HepG2 (cell line): ENCODE results near the gene ZBED3. TPM values are rescaled to one million over a fixed set of nuclear protein-coding genes. Genes with fewer than 3 reads are reported as not detected.

Source experiments
- ATAD3A ChIP-seq: sonication (generic); formaldehyde crosslinking; IDR thresholded peaks from 2 replicates; pipeline ENCODE4 v1.4.0; 2020; ENCODE audit warnings: missing genetic modification reagents
- KMT2B ChIP-seq: IDR thresholded peaks from 2 replicates; pipeline ENCODE4 v1.6.1; 2016; ENCODE audit warnings: missing genetic modification reagents, missing compliant biosample characterization
- RCOR2 ChIP-seq: IDR thresholded peaks from 2 replicates; pipeline ENCODE4 v1.6.1; 2016; ENCODE audit warnings: missing biosample characterization, missing genetic modification reagents
- XRCC5 ChIP-seq: fragments of 200-400 bp; formaldehyde crosslinking; optimal IDR thresholded peaks from 2 replicates; pipeline ENCODE3; 2017; ENCODE audit warnings: mild to moderate bottlenecking, low read length
- ZNF678 ChIP-seq: sonication (generic); formaldehyde crosslinking; IDR thresholded peaks from 2 replicates; pipeline ENCODE4 v1.4.0; 2020; ENCODE audit warnings: mild to moderate bottlenecking, missing genetic modification reagents
- ZNF747 ChIP-seq: sonication (generic); formaldehyde crosslinking; IDR thresholded peaks from 2 replicates; pipeline ENCODE4 v1.8.1; 2023; ENCODE audit warnings: missing genetic modification reagents, mild to moderate bottlenecking, borderline replicate concordance
- ZNF790 ChIP-seq: sonication (generic); formaldehyde crosslinking; IDR thresholded peaks from 2 replicates; pipeline ENCODE4 v1.8.0; 2022; ENCODE audit warnings: missing genetic modification reagents, mild to moderate bottlenecking, borderline replicate concordance
- polyA plus RNA-seq, 8 experiments: library from polyadenylated mRNA; depleted of rRNA in 3 of 8; stranded (reverse) in 7 of 8; unstranded in 1 of 8; fragments of >200 nt; fragmentation: Illumina TruSeq in 4 of 8; extraction: Trizol in 4 of 8; gene quantifications; 2 replicates each; pipeline versions ENCODE4 v1.2.1 to v1.2.3, GENCODE V29; 2011 to 2016; ENCODE audit warnings: low read depth in 4 of 8, missing spikeins in 1 of 8, mixed read lengths in 1 of 8; ENCODE audit not compliant: insufficient read depth in 1 of 8
- total RNA-seq, 5 experiments: library from RNA; depleted of rRNA; stranded (reverse); fragments of >200 nt; fragmentation: Illumina TruSeq; extraction: Trizol; gene quantifications; 2 replicates each; pipeline ENCODE4 v1.2.3, GENCODE V29; 2016; ENCODE audit warnings: low read depth in 1 of 5
- TF ChIP-seq, protein P1 (sequence below): sonication (generic); formaldehyde crosslinking; IDR thresholded peaks from 2 replicates; pipeline ENCODE4 v1.4.0; 2020; ENCODE audit warnings: mild to moderate bottlenecking, missing genetic modification reagents
- TF ChIP-seq, protein P2 (sequence below): sonication (generic); formaldehyde crosslinking; conservative IDR thresholded peaks from 2 replicates; pipeline ENCODE4 v1.8.1; 2023; ENCODE audit warnings: missing genetic modification reagents
- TF ChIP-seq, protein P3 (sequence below): sonication (generic); formaldehyde crosslinking; IDR thresholded peaks from 2 replicates; pipeline ENCODE4 v1.4.0; 2020; ENCODE audit warnings: missing genetic modification reagents

ZBED3 gene
- total and polyA plus RNA-seq, 2 of the 13 experiments (the other 11 are each of a cell fraction or from before 2014, with no cell fraction given) = 2.3 to 8.1 TPM

DNA sequence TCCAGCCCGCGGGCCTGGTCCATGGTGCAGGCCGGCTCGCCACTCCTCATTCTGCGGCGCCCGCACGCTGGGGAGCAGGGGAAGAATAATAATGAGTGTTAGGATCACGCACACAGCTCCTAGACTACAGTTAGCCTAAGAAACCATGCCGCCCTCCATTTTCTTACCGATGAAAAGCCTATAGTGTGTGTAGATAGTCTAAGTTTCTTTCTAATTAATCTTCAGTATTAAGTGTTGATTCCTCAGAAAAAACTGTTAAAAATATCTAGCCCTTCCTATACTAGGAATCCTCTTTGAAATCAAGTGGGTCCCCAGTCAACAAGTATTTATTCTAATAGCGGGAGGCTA lies 9.3 kb downstream of the ZBED3 start (continued):
- TF ChIP-seq, protein P1, sequence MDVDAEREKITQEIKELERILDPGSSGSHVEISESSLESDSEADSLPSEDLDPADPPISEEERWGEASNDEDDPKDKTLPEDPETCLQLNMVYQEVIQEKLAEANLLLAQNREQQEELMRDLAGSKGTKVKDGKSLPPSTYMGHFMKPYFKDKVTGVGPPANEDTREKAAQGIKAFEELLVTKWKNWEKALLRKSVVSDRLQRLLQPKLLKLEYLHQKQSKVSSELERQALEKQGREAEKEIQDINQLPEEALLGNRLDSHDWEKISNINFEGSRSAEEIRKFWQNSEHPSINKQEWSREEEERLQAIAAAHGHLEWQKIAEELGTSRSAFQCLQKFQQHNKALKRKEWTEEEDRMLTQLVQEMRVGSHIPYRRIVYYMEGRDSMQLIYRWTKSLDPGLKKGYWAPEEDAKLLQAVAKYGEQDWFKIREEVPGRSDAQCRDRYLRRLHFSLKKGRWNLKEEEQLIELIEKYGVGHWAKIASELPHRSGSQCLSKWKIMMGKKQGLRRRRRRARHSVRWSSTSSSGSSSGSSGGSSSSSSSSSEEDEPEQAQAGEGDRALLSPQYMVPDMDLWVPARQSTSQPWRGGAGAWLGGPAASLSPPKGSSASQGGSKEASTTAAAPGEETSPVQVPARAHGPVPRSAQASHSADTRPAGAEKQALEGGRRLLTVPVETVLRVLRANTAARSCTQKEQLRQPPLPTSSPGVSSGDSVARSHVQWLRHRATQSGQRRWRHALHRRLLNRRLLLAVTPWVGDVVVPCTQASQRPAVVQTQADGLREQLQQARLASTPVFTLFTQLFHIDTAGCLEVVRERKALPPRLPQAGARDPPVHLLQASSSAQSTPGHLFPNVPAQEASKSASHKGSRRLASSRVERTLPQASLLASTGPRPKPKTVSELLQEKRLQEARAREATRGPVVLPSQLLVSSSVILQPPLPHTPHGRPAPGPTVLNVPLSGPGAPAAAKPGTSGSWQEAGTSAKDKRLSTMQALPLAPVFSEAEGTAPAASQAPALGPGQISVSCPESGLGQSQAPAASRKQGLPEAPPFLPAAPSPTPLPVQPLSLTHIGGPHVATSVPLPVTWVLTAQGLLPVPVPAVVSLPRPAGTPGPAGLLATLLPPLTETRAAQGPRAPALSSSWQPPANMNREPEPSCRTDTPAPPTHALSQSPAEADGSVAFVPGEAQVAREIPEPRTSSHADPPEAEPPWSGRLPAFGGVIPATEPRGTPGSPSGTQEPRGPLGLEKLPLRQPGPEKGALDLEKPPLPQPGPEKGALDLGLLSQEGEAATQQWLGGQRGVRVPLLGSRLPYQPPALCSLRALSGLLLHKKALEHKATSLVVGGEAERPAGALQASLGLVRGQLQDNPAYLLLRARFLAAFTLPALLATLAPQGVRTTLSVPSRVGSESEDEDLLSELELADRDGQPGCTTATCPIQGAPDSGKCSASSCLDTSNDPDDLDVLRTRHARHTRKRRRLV (CRISPR knock-in tag) = no peak
- TF ChIP-seq ZNF790 (CRISPR knock-in tag) (no peak), RCOR2 (CRISPR knock-in tag) (no peak), KMT2B (CRISPR knock-in tag) (no peak), ZNF747 (CRISPR knock-in tag) (no peak), ATAD3A (no peak), ZNF678 (CRISPR knock-in tag) (no peak), XRCC5 (no peak)
- TF ChIP-seq, protein P2, sequence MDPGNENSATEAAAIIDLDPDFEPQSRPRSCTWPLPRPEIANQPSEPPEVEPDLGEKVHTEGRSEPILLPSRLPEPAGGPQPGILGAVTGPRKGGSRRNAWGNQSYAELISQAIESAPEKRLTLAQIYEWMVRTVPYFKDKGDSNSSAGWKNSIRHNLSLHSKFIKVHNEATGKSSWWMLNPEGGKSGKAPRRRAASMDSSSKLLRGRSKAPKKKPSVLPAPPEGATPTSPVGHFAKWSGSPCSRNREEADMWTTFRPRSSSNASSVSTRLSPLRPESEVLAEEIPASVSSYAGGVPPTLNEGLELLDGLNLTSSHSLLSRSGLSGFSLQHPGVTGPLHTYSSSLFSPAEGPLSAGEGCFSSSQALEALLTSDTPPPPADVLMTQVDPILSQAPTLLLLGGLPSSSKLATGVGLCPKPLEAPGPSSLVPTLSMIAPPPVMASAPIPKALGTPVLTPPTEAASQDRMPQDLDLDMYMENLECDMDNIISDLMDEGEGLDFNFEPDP (CRISPR knock-in tag) = no peak
- TF ChIP-seq, protein P3, sequence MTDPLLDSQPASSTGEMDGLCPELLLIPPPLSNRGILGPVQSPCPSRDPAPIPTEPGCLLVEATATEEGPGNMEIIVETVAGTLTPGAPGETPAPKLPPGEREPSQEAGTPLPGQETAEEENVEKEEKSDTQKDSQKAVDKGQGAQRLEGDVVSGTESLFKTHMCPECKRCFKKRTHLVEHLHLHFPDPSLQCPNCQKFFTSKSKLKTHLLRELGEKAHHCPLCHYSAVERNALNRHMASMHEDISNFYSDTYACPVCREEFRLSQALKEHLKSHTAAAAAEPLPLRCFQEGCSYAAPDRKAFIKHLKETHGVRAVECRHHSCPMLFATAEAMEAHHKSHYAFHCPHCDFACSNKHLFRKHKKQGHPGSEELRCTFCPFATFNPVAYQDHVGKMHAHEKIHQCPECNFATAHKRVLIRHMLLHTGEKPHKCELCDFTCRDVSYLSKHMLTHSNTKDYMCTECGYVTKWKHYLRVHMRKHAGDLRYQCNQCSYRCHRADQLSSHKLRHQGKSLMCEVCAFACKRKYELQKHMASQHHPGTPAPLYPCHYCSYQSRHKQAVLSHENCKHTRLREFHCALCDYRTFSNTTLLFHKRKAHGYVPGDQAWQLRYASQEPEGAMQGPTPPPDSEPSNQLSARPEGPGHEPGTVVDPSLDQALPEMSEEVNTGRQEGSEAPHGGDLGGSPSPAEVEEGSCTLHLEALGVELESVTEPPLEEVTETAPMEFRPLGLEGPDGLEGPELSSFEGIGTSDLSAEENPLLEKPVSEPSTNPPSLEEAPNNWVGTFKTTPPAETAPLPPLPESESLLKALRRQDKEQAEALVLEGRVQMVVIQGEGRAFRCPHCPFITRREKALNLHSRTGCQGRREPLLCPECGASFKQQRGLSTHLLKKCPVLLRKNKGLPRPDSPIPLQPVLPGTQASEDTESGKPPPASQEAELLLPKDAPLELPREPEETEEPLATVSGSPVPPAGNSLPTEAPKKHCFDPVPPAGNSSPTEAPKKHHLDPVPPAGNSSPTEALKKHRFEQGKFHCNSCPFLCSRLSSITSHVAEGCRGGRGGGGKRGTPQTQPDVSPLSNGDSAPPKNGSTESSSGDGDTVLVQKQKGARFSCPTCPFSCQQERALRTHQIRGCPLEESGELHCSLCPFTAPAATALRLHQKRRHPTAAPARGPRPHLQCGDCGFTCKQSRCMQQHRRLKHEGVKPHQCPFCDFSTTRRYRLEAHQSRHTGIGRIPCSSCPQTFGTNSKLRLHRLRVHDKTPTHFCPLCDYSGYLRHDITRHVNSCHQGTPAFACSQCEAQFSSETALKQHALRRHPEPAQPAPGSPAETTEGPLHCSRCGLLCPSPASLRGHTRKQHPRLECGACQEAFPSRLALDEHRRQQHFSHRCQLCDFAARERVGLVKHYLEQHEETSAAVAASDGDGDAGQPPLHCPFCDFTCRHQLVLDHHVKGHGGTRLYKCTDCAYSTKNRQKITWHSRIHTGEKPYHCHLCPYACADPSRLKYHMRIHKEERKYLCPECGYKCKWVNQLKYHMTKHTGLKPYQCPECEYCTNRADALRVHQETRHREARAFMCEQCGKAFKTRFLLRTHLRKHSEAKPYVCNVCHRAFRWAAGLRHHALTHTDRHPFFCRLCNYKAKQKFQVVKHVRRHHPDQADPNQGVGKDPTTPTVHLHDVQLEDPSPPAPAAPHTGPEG (CRISPR knock-in tag) = no peak
